HepG2 (cell line): ENCODE data around the gene HEPACAM. TPM values are rescaled to one million over a fixed set of nuclear protein-coding genes. Genes with fewer than 3 reads are reported as not detected.

ENCODE experiments used
- AHR ChIP-seq: IDR thresholded peaks from 2 replicates; pipeline ENCODE4 v1.6.1; 2018; ENCODE audit warnings: missing genetic modification reagents, missing compliant biosample characterization
- ARNTL ChIP-seq: sonication (generic); formaldehyde crosslinking; IDR thresholded peaks from 2 replicates; pipeline ENCODE4 v1.4.0; 2020; ENCODE audit warnings: mild to moderate bottlenecking, missing genetic modification reagents
- CBFB ChIP-seq: sonication (generic); formaldehyde crosslinking; IDR thresholded peaks from 2 replicates; pipeline ENCODE4 v1.4.0; 2020; ENCODE audit warnings: missing genetic modification reagents
- DNMT3B ChIP-seq: conservative IDR thresholded peaks from 2 replicates; pipeline ENCODE4 v1.6.1; 2016; ENCODE audit warnings: missing biosample characterization, control low read depth
- DR1 ChIP-seq: sonication (generic); formaldehyde crosslinking; IDR thresholded peaks from 2 replicates; pipeline ENCODE4 v1.8.0; 2021; ENCODE audit warnings: mild to moderate bottlenecking, missing genetic modification reagents, inconsistent platforms
- EHMT2 ChIP-seq: fragments of 200-600 bp; sonication (generic); IDR thresholded peaks from 2 replicates; pipeline ENCODE4 v1.7.0; 2017; ENCODE audit warnings: antibody characterized with exemption, low read depth, low read length, borderline replicate concordance
- HNF4G ChIP-seq, 2 experiments: sonication (generic) in 1 of 2; formaldehyde crosslinking in 1 of 2; IDR thresholded peaks; 2 replicates each; pipeline versions ENCODE4 v1.4.0 to v1.6.1; 2011 to 2020; ENCODE audit warnings: borderline replicate concordance in 2 of 2, low read depth in 2 of 2, mild to moderate bottlenecking in 2 of 2, low read length in 1 of 2, missing genetic modification reagents in 1 of 2, moderate library complexity in 1 of 2
- MXD4 ChIP-seq: IDR thresholded peaks from 2 replicates; pipeline ENCODE4 v1.6.1; 2016; ENCODE audit warnings: mild to moderate bottlenecking, missing biosample characterization, missing genetic modification reagents
- NCOA5 ChIP-seq: sonication (generic); formaldehyde crosslinking; IDR thresholded peaks from 2 replicates; pipeline ENCODE4 v1.4.0; 2020; ENCODE audit warnings: missing genetic modification reagents
- NR2F1 ChIP-seq, 2 experiments: fragments of 450-650 bp in 1 of 2; formaldehyde crosslinking in 1 of 2; IDR thresholded peaks; 2 replicates each; pipeline versions ENCODE4 v1.5.0 to v1.6.1; 2016 to 2020; ENCODE audit warnings: mild to moderate bottlenecking in 1 of 2, missing compliant biosample characterization in 1 of 2, missing genetic modification reagents in 1 of 2, moderate library complexity in 1 of 2
- POLR2A ChIP-seq, 2 experiments: IDR thresholded peaks; 2 replicates each; pipeline ENCODE4 v1.6.1; 2011; ENCODE audit warnings: low read depth in 2 of 2, low read length in 2 of 2, mild to moderate bottlenecking in 1 of 2, moderate library complexity in 1 of 2; ENCODE audit not compliant: insufficient read depth in 1 of 2
- PREB ChIP-seq: sonication (generic); formaldehyde crosslinking; IDR thresholded peaks from 2 replicates; pipeline ENCODE4 v1.4.0; 2020; ENCODE audit warnings: missing genetic modification reagents
- RARA ChIP-seq: IDR thresholded peaks from 2 replicates; pipeline ENCODE4 v1.6.1; 2016; ENCODE audit warnings: missing genetic modification reagents, missing compliant biosample characterization
- SKI ChIP-seq: fragments of 450-650 bp; IDR thresholded peaks from one replicate; pipeline ENCODE4 v1.6.1; 2018; ENCODE audit warnings: mild to moderate bottlenecking; ENCODE audit not compliant: partially characterized antibody
- SMYD3 ChIP-seq: sonication (generic); formaldehyde crosslinking; IDR thresholded peaks from 2 replicates; pipeline ENCODE4 v1.8.1; 2023; ENCODE audit warnings: mild to moderate bottlenecking, missing genetic modification reagents
- THRA ChIP-seq: sonication (generic); formaldehyde crosslinking; IDR thresholded peaks from 2 replicates; pipeline ENCODE4 v1.4.0; 2020; ENCODE audit warnings: missing genetic modification reagents, borderline replicate concordance
- ZBTB3 ChIP-seq: sonication (generic); formaldehyde crosslinking; IDR thresholded peaks from 2 replicates; pipeline ENCODE4 v1.4.0; 2020; ENCODE audit warnings: low read depth, mild to moderate bottlenecking, moderate library complexity, missing genetic modification reagents, borderline replicate concordance
- ZNF101 ChIP-seq: sonication (generic); formaldehyde crosslinking; IDR thresholded peaks from 2 replicates; pipeline ENCODE4 v1.4.0; 2020; ENCODE audit warnings: mild to moderate bottlenecking, low read depth, missing genetic modification reagents, borderline replicate concordance
- ZNF160 ChIP-seq: sonication (generic); formaldehyde crosslinking; IDR thresholded peaks from 2 replicates; pipeline ENCODE4 v1.8.0; 2022; ENCODE audit warnings: mild to moderate bottlenecking, inconsistent platforms, missing genetic modification reagents
- ZNF33B ChIP-seq: sonication (generic); formaldehyde crosslinking; IDR thresholded peaks from 2 replicates; pipeline ENCODE4 v1.5.1; 2020; ENCODE audit warnings: mild to moderate bottlenecking, missing genetic modification reagents
- ZNF619 ChIP-seq: sonication (generic); formaldehyde crosslinking; IDR thresholded peaks from 2 replicates; pipeline ENCODE4 v1.4.0; 2020; ENCODE audit warnings: mild to moderate bottlenecking, missing genetic modification reagents
- ZNF761 ChIP-seq: sonication (generic); formaldehyde crosslinking; conservative IDR thresholded peaks from 2 replicates; pipeline ENCODE4 v1.4.0; 2020; ENCODE audit warnings: mild to moderate bottlenecking, missing genetic modification reagents
- ZNF766 ChIP-seq: sonication (generic); formaldehyde crosslinking; IDR thresholded peaks from 2 replicates; pipeline ENCODE4 v1.5.0; 2020; ENCODE audit warnings: missing genetic modification reagents, borderline replicate concordance
- polyA plus RNA-seq, 8 experiments: library from polyadenylated mRNA; depleted of rRNA in 3 of 8; stranded (reverse) in 7 of 8; unstranded in 1 of 8; fragments of >200 nt; fragmentation: Illumina TruSeq in 4 of 8; extraction: Trizol in 4 of 8; gene quantifications; 2 replicates each; pipeline versions ENCODE4 v1.2.1 to v1.2.3, GENCODE V29; 2011 to 2016; ENCODE audit warnings: low read depth in 4 of 8, missing spikeins in 1 of 8, mixed read lengths in 1 of 8; ENCODE audit not compliant: insufficient read depth in 1 of 8
- total RNA-seq, 5 experiments: library from RNA; depleted of rRNA; stranded (reverse); fragments of >200 nt; fragmentation: Illumina TruSeq; extraction: Trizol; gene quantifications; 2 replicates each; pipeline ENCODE4 v1.2.3, GENCODE V29; 2016; ENCODE audit warnings: low read depth in 1 of 5
- TF ChIP-seq, protein P1 (sequence below): sonication (generic); formaldehyde crosslinking; IDR thresholded peaks from 2 replicates; pipeline ENCODE4 v1.4.0; 2020; ENCODE audit warnings: mild to moderate bottlenecking, low read depth, missing genetic modification reagents
- TF ChIP-seq, protein P2 (sequence below): sonication (generic); formaldehyde crosslinking; IDR thresholded peaks from 2 replicates; pipeline ENCODE4 v1.4.0; 2020; ENCODE audit warnings: missing genetic modification reagents

The HEPACAM gene
- total and polyA plus RNA-seq, 2 of the 13 experiments (the other 11 are each of a cell fraction or from before 2014, with no cell fraction given): 66.9 to 121 TPM

DNA sequence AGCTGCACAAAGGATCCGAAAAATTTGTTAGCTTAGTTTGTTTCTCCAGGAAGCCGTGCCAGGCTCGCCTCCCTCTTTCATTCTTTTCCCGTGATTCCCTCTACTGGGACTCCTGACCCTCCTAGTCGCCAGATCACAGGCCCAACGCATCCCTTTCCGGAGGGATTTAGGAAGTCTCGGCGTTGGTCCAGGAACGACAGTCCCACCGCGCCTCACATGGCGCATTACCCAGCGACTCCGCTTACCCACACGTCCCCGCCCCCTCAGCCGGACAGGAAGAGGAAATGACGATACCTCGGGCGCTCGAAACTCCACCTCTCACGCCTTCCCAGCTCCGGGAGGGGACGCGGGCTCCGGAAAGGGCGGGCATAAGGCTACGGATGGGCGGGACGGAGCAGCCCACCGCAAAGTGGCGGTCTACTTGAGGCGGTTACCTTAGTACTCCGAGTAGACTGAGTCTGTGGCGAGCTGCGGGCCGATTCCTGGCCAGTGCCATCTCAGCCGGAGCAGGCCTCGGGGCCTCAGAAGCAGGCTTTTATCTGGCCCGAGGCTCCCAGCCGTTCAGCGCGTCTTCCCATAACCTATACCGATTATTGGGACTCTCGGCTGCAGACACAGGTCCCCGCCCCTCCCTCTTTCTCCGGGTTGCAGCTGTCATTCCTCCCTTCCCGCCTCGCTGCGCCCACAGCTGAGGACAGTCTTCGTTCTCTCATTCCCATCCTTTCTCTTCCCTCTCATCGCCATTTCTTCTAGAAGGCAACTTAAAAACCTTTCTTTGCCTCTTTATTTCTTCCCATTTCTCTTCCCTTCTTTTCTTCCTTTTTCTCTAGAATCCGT, 18.1 kb upstream of the HEPACAM start, which contains the start of gene CCDC15 (continued):
- peak; percentile 60; the same call in 1 of the 2 replicates for TF ChIP-seq ARNTL (CRISPR knock-in tag)
- peak; percentile 81 for TF ChIP-seq DR1
- TF ChIP-seq EHMT2: no peak
- peak; percentile 43; the same call in 1 of the 2 replicates for TF ChIP-seq MXD4 (CRISPR knock-in tag)
- TF ChIP-seq ZNF101 (CRISPR knock-in tag): peak; percentile 62; the same call in 1 of the 2 replicates
- peak; percentile 3; the same call in 1 of the 2 replicates for TF ChIP-seq ZNF160
- peak; percentile 5; the same call in 1 of the 2 replicates for TF ChIP-seq RARA (CRISPR knock-in tag)
- peak; percentile 77; the same call in 1 of the 2 replicates for TF ChIP-seq ZNF761 (CRISPR knock-in tag)
- no peak for TF ChIP-seq NCOA5 (CRISPR knock-in tag)
- no peak for TF ChIP-seq ZNF33B
- TF ChIP-seq, protein P1, sequence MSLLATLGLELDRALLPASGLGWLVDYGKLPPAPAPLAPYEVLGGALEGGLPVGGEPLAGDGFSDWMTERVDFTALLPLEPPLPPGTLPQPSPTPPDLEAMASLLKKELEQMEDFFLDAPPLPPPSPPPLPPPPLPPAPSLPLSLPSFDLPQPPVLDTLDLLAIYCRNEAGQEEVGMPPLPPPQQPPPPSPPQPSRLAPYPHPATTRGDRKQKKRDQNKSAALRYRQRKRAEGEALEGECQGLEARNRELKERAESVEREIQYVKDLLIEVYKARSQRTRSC (CRISPR knock-in tag): no peak
- TF ChIP-seq CBFB (CRISPR knock-in tag): no peak; the same call in 1 of the 2 replicates
- no peak for TF ChIP-seq SMYD3 (CRISPR knock-in tag)
- TF ChIP-seq AHR (CRISPR knock-in tag): no peak
- no peak for TF ChIP-seq ZBTB3 (CRISPR knock-in tag)
- no peak for TF ChIP-seq DNMT3B (CRISPR knock-in tag)
- no peak for TF ChIP-seq SKI
- TF ChIP-seq ZNF619 (CRISPR knock-in tag): no peak
- TF ChIP-seq, protein P2, sequence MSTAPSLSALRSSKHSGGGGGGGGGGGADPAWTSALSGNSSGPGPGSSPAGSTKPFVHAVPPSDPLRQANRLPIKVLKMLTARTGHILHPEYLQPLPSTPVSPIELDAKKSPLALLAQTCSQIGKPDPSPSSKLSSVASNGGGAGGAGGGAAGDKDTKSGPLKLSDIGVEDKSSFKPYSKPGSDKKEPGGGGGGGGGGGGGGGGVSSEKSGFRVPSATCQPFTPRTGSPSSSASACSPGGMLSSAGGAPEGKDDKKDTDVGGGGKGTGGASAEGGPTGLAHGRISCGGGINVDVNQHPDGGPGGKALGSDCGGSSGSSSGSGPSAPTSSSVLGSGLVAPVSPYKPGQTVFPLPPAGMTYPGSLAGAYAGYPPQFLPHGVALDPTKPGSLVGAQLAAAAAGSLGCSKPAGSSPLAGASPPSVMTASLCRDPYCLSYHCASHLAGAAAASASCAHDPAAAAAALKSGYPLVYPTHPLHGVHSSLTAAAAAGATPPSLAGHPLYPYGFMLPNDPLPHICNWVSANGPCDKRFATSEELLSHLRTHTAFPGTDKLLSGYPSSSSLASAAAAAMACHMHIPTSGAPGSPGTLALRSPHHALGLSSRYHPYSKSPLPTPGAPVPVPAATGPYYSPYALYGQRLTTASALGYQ (CRISPR knock-in tag): peak; percentile 15; the same call in 1 of the 2 replicates
- TF ChIP-seq HNF4G (IDR thresholded peaks at IDR 0.05; ENCODE audit: borderline replicate concordance, low read depth, low read length): no peak
- 0 out of 2 replicates have a peak, but pooled peaks have one; percentile 22 for TF ChIP-seq HNF4G (CRISPR knock-in tag; IDR thresholded peaks at IDR 0.05; ENCODE audit: borderline replicate concordance, low read depth)
- TF ChIP-seq ZNF766 (CRISPR knock-in tag): 0 out of 2 replicates have a peak, but pooled peaks have one; percentile 23
- TF ChIP-seq THRA (CRISPR knock-in tag): peak; percentile 54
- TF ChIP-seq NR2F1 (CRISPR knock-in tag; IDR thresholded peaks at IDR 0.05): no peak
- TF ChIP-seq POLR2A (IDR thresholded peaks at IDR 0.05; ENCODE audit: insufficient read depth in 1 of 2, low read depth in 2 of 2, low read length in 2 of 2): peak; percentile 85 to 93
- TF ChIP-seq PREB (CRISPR knock-in tag): no peak
